HG02943 (cell line): ENCODE measurements around the gene GPA33.

Source experiments
- ATAC-seq: cut with Tn5 transposase; IDR thresholded peaks from one replicate; pipeline ENCODE4 v1.9.1; 2021; ENCODE audit warnings: mild to moderate bottlenecking, low read depth, moderate library complexity; ENCODE audit not compliant: unreplicated experiment

The GPA33 gene

DNA sequence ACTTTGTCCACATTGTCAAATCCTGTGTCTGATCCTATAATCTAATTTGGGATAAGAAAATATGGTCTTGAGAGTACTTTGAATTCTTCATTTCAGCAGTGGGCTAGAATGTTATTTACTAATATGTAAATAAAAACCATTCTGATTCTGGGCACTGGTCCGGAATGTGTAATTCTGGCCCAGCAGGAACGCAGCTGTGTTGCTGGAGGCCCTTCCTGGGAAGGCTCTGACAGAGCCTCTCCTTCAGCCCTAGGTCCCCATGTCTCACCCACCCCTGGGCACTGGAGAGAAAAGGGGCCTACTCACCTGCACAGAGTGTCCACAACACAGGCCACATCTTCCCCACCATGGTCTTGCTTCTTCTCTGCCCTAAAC is 251 bp downstream of the GPA33 start:
- no peak for ATAC-seq

DNA sequence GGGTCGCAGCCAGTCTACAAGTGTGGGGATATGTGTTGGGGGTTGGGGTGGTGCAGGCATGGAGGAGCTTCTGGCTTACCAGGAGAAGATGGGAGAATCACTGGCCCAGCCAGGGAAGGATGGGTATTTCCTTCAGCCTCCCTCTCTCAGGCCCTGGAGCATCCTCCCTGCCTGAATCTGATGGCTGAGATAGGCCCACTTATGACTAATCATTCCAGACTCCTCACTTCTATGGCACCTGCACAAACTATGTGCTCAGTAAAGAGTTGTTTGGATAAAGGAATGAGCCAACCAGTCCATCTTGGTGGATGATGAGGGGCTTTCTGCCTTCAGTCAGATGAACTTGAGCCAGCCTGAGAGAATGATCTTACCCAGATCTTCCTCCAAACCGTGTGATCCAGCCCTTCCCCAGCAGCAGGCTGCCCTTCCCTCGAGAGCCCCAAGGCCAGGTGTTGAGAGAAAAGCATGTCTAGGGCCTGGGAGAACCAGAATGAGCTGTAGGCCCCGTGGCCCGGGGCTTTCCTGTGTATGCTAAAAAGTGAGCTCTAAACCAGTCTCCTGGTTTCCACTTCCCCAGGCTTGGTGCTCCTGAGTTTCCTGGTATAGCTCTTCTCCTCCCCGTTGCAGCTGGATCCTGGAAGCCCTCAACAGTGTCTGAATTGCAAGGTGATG is 1.3 kb downstream of the GPA33 start:
- no peak for ATAC-seq

DNA sequence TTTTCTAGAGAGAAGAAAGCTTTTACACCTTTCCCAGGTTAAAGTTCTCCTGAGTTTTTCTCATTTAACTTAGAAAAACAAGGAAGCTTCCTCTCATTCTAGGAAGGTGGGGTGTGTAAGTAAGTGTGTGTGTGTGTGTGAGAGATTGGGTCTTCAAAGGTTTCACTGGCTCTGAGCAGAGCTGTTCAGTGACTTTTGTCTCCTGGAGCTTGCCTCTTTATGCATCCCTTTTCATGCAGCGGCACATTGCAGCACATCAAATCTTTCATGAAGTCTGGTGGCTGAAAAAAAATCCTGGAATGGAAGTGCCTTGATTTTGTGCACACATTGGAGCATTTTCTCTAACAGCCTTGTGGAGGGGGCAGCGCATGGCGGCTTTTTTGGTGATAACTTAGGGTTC is 3.4 kb downstream of the GPA33 start:
- ATAC-seq = no peak

DNA sequence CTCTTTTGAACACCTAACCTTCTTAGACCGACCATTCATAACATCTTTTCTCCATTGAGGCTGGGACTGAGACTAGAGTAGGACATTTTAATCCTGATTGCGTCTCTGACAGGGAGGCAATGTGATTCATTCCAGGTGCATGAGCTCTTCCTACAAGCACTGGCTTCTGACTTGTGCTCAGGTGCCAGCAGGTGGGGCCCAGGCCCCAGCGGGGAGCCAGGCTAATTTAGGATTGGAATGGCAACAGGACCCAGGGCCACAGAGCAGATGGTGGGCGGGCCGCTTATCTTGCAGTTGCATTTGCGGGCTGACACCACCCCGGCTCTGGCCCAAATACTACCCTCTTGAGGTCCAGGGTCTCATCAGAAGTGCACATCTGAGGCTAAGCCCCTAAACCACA is 4.1 kb downstream of the GPA33 start:
- ATAC-seq = no peak

DNA sequence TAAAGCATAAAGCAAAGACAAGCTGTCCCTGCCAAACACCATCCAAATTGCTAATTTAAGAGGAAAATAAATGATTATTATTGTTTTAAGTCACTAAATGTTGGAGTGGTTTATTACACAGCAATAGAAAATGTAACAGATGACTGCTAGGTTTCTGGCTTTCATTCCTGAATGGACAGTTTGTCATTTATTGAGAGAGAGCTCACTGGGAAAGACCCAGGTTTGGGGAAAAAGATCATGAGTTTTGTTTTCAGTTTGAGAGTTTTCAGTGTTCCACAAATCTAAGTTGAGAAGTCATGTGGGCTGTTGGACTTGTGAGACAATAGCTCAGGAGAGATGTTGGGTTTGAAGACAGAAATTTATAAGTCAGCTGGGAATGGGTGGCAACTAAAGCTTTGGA is 5.4 kb downstream of the GPA33 start:
- ATAC-seq = no peak

DNA sequence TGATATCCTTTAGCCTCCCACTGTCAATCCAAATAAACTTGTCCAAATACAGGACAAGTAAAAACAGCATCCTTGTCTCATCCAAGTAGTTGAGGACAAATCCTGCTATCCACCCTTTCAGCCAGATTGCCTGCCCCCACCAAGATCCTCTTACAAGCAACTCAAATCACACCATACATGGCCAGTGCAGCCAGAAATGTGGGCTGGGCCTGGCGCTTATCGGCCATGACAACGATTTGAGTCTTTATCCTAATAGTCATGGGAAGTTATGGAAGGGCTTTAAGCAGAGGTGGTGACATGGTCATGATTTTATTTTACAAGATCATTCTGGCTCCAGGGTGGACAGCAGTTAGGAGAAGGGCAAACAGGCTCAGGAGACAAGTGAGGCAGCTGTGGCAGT is 6.3 kb downstream of the GPA33 start:
- no peak for ATAC-seq

DNA sequence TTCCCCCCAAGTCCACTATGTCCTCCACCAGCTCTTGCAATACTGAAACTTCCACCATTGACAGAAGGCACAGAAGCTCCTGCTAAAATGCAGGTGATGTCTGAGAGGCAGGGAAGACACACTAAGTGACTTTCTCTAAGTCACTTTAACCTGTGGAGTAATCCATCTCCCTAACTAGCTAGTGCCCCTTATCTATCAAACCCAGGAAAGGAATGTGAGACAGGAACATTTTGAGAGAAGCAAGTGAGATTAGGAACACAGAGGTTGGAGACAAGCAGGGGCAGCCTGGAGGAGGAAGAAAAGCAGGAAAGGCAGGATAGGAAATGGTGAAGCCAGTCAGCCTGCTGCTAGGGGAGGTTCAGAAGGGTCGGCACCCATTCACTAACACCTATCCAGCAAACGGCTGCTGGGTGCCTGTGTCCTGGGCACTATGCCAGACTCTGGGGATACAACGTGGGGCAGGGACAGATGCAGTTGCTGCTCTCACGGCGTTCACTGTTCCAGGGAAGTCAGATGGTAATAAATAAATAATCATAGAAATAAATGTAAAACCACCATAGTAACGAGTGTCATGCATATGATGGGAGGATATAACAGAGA is 7.0 kb downstream of the GPA33 start:
- ATAC-seq = no peak

DNA sequence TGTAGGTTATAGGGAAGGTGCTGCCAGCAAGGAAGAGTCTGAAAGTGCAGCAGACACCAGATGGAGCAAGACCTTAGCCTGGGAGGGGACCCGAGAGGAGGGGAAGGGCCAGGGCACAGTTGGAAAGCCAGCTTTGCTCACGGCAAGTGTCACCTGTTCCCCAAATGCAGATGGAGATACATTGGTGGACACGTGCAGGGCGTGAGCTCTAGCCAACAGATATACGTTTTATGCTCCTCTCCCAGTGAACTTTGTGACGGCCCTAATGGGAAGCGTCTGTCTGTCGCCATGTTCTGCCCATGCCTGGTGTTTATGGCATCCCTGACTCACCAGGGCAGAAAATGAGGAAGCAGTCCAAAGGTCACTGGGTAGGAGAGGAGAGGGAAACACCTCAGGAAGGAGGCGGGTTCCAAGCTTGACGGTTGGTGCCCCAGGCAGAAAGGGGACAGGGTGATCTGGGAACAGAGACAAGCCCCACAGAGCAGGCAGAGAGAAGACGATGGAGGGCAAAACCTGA is 7.6 kb downstream of the GPA33 start:
- no peak for ATAC-seq

DNA sequence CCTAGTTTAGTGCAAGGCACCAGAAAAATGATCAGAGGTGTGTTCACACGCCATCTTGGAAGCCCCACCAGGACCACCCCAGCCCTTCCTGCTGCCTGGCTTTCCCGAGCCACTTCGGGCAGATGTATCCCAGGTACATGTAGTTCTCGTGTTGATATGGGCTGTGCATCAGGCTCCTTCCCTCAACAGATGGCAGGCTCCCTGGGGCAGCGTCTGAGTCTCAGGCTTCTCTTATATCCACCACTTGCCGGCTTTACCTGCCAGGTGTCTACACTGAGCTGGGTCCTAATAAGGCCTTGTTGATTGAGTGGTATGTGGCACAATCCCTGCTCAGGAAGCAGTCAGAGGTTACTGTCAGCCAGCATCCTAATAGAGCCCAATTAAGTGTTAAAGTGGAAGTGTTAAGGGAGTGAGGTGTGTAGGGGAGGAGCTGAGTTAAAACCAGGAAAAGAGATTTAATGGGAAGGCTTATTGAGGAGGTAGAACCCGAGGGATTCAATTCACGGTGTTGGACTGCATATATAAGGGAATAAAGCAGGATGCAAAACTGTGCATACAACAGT is 8.5 kb downstream of the GPA33 start:
- no peak for ATAC-seq

DNA sequence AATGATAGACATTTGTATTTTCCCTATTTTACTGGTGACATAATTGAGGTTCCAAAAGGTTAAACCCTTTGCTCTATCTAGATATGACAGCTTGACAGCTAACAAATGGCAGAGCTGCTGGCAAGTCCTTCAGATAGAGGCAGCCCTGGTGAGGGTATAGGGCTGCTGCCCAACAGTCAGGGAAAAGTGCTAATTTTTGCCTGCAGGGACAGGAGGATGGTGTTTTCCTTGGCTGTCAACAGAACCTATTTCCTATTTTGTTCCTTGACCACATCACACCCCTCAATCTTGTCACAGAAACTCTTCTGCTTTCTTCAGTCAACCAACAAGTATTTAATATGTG is 12.3 kb downstream of the GPA33 start:
- ATAC-seq = no peak

DNA sequence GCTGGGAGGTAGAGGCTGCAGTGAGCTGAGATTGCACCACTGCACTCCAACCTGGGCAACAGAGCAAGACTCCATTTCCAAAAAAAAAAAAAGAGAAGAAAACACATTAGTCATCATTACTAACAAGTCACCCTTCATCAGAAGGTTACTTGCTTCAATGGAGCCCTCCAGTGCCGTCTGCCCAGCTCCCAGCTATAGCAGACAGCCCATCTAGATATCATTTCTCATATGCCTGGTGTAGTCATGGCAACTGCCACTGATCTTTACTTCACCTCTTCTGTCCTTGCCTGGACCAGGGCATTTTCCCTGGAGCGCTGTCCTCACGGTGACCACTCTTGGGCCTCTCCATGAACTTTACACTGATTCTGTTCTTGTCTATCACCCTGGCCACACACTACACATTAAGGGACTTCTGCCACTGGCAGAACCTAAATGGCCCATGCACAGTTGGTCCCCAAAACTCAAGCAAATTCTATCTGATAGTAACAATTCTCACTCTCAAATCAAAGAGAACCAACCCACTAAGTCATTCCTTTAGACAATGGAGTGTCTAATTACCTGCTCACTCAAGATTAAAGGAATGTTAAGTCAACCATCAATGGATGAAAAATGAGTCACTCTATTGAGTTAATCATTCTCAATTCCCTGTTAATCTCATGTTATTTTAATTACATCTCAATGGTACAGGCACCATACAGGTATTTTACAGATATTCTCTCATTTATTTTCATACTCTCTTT is 12.9 kb downstream of the GPA33 start:
- no peak for ATAC-seq

DNA sequence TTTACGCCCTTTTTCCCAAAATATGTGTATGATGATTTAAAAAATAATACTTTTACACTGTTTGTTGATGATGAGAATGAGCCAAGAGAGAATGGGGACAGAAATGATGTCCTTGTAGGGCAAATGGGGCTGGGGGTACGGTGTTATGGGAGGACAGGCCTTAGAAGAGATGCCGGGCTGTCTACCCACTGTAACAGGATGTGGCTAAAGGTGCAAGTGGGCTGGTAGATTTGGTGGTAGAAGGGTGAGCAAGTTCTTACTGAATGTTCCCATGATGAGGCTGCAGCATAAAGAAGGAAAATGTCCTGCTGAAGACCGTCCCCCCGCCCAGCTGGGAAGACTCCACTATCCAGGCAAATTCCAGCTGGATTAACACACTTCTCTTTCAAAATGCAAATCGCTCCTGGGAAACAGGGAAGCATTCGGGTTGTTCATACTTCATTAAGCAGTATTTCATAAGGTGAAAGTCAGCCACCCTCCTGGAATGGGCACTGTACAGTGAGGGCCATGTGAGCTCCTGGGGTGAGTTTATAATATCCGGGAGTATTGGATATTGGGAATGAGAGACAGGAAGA is 14.0 kb downstream of the GPA33 start:
- ATAC-seq = no peak

DNA sequence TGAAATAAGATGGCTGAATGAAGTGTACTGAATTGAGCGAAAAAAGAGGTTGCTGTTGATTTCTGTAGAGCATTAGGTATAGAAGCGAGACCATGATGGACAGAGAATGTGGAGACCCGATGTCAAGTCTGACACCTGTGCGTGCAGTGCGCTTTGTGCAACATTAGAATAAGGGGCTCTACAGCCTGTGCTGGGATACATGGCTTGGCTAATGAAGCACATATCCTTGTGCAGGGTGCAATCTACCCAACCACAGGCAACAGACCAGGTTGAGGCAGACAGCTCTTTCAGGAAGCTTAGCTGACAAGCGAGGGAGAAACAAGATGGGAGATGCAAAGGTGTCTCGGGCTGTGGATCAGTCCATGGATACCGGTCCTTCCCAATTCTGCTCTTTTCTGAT is 18.9 kb downstream of the GPA33 start:
- ATAC-seq = no peak

DNA sequence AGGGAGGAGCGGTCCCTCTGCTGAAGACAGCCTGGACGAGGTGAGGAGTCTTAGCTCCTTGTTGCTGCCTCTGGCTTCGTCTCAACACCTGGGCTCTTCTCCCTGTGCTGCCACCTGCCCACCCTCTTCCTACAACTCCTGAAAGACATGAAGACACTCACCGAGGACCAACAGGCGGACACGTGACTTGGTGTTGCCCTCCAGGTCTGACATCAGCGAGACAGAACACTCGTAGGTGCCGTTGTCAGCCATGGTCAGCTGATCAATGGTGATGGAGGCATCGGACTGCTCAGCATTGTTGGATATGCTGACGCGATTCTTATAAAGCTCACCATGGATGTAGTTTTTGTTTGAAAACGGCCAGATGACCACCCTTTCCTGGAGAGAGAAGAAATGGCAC is 21.4 kb downstream of the GPA33 start:
- ATAC-seq = no peak

DNA sequence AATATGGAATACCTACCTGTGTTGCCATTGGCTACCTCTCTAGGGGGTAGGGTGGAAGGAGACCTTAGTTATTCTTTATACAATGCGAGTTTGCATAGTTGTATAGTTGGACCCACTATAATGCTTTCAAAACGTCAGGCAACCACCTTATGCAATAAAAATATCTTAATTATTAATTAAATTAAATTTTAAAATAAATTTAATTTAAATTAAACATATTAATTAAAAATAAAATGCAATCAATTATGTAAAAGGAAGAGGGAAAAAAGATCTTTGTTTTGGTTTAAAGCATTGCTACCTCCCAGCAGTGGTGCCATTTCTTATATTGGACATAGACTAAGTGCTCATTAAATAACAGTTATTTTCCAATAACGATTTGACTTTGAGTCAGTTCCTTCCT is 22.3 kb downstream of the GPA33 start:
- no peak for ATAC-seq

DNA sequence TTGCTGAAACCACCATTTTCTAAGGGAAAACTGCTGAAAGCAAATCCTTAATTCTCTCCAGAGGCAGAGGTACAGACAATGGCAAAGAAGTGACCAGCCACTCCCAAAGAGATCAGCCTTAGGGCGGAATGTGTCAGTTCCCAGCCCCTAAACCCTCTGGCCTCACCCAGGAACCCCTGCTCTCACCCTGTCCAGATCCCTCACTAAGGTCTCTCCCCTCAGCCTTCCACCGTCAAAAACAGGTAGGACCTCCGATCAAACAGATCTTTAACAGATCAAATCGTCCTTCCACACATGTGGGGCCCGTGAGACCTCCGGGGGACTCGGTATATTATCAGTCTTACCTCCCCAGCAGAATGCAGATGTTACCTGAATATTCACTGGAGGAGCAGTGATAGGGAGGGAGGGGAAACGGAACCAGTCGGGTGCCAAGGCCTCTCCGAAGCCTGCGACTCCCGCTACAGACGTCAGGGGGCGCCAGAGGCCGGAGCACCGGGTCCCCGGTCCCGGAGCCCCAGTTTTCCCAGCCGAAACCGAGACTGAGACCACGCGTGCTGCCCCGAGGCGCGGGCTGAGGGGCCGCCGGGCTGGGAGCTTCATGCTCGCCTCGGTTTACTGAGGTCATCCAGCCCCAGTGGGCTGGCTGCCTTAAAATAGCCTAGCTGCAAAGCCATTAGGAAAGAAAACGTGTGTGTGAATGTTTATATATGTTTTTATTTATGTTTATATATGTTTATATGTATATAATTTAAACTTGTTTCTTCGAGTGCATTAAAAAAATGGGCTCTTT is 23.6 kb downstream of the GPA33 start:
- no peak for ATAC-seq

DNA sequence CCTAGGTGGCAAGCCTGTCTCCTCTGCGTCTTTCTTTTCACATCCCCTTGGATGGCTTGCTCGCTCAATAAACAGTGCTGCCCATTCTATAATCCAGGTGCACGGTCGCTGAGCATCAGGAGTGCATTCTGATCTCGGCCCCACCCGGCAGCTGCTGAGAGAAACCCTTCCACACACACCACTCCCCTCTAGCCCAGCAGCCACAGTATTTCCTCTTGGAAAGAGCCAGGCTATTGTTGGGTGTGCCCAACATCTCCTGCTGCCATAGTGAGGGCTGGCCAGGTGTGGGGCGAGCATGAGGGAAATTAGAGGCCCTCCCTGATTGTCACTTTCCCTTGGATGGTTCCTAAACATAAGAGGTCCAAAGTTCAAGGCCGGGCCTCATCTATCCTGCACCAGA is 24.7 kb downstream of the GPA33 start:
- ATAC-seq = no peak

DNA sequence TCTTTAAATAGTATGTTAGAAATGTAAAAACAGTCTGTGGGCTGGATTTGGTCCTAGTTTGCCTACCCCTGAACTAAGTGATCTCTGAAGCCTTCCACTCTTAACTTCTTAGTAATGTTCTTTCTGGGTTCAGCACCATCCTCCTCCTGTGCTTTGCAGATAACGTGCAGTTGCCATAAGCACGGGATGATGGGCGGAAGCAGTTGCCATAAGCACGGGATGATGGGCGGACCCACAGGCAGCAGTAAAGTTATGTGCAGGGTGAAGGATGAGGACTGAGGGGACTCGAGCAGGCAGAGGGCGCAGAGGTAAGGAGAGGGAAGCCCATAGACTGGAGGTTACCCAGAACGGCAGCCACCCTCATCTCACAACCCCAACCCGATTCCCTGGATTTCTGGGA is 25.6 kb downstream of the GPA33 start:
- ATAC-seq = no peak

DNA sequence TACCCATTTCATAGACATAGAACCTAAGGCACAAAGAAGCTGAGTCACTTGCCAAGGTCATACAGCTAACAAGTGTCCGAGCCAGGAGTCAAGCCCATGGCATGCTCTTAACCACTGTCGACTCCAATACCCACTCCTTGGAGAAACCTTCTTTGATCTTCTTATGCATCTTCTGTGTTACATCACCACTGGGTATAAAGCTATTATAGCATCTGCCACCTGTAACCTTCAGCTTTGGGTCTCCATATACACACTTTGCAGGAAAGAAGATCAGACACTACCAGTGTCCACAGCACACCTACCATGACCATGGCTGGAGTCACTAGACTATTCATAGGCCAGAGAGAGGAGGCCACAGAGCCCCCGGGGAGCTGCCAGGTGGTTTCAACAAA is 29.1 kb downstream of the GPA33 start:
- no peak for ATAC-seq
